ENCODE results near the gene NLRP7.
"Not testable (repeated sequence)": the region's sequence is repeated elsewhere in the genome, so short reads cannot be mapped to it uniquely, and the experiment has no call there.

The NLRP7 gene

DNA sequence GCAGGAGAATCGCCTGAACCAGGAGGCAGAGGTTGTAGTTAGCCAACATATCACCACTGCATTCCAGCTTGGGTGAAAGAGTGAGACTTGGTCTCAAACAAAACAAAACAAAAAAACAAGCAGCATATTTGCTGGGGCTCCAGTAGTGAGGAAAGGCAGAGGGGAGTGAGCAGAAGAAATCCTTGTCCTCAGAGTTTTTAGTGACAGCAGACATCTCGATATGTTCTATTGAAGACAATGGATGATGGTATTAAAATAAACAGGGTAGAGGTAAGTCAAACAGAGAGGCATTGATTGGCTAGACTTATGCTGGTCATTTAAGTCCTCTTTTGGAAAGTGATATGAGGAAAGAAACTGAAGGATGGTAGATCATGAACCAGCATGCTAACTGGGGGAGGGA is 19.0 kb downstream of the NLRP7 start:
- no peak overlapping the region for H3K4me3 ChIP-seq (ENCODE audit: low read depth, low read length)
- TF ChIP-seq, protein P1, sequence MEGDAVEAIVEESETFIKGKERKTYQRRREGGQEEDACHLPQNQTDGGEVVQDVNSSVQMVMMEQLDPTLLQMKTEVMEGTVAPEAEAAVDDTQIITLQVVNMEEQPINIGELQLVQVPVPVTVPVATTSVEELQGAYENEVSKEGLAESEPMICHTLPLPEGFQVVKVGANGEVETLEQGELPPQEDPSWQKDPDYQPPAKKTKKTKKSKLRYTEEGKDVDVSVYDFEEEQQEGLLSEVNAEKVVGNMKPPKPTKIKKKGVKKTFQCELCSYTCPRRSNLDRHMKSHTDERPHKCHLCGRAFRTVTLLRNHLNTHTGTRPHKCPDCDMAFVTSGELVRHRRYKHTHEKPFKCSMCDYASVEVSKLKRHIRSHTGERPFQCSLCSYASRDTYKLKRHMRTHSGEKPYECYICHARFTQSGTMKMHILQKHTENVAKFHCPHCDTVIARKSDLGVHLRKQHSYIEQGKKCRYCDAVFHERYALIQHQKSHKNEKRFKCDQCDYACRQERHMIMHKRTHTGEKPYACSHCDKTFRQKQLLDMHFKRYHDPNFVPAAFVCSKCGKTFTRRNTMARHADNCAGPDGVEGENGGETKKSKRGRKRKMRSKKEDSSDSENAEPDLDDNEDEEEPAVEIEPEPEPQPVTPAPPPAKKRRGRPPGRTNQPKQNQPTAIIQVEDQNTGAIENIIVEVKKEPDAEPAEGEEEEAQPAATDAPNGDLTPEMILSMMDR (conservative IDR thresholded peaks at IDR 0.05; ENCODE audit: low read depth, low read length), result no peak

DNA sequence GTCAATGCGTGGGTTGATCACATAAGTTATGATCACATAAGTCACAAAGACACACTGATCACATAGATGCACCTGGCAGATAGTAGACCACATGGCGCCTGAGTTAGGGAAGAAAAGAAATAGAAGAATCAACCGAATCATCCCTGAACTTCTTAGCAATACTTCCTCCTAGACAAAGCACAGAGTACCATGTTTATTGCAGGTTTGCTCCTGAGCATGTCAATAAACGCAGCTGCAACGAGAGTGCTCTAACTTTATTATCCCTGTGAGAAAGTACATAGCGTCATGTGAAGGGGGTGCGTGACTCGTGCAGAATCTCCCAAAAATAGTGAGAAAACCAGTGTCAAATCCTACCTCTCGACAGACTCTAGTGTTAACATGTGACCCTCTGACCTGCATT is 24.1 kb downstream of the NLRP7 start:
- DNase-seq (ENCODE audit: low read depth), result no peak
- TF ChIP-seq, protein P1 (conservative IDR thresholded peaks at IDR 0.05; ENCODE audit: low read depth, low read length), result no peak
- no peak overlapping the region for H3K4me3 ChIP-seq (ENCODE audit: low read depth, low read length)

More for the DNA sequence above, 19.0 kb downstream of the NLRP7 start:
- peak; percentile 1 for DNase-seq (ENCODE audit: low read depth)

- no peak for DNase-seq (ENCODE audit: low read depth)
- H3K4me3 ChIP-seq (ENCODE audit: low read depth, low read length), result no peak overlapping the region
- TF ChIP-seq, protein P1 (conservative IDR thresholded peaks at IDR 0.05; ENCODE audit: low read depth, low read length), result no peak
Measured at GRCh38 chr19:54921082-54921481, 26.2 kb downstream of the NLRP7 start.

GRCh38 chr19:54919646-54920563 is 27.4 kb downstream of the NLRP7 start:
- DNase-seq (ENCODE audit: low read depth); H3K4me3 ChIP-seq (ENCODE audit: low read depth, low read length): not testable (repeated sequence)

DNA sequence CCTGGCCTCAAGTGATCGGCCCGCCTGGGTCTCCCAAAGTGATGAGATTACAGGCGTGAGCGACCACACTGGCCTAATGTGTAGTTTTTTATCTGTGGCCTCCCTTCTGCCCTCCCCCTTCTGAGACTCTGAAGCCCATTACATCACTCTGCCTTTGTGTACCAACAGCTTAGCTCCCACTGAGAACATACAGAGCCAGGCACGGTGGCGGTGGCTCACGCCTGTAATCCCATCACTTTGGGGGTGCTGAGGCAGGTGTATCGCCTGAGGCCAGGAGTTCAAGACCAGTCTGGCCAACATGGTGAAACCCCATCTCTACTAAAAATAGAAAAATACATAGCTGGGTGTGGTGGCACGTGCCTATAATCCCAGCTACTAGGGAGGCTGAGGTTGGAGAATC is 28.8 kb downstream of the NLRP7 start:
- DNase-seq (ENCODE audit: low read depth), result no peak
- TF ChIP-seq, protein P1 (conservative IDR thresholded peaks at IDR 0.05; ENCODE audit: low read depth, low read length), result no peak
- no peak overlapping the region for H3K4me3 ChIP-seq (ENCODE audit: low read depth, low read length)

DNA sequence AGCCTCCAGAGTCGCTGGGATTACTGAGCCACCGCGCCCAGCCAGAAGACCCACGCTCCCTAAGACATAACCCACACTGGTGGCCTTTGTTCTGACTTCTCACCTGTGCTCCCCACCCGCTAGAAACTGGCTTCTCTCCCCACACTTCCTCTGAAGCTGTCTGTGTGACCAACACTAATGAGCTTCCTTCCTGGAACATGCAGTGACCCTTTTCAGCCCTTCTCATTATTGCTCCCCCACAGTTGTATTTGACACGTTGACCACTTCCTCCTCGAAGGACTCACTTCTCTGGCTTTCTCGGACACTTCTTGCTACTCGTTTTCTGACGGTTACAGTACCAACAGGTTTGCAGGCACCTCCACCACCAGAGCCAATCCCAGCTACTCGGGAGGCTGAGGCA is 30.5 kb downstream of the NLRP7 start:
- TF ChIP-seq, protein P1 (conservative IDR thresholded peaks at IDR 0.05; ENCODE audit: low read depth, low read length), result no peak
- no peak for DNase-seq (ENCODE audit: low read depth)
- no peak overlapping the region for H3K4me3 ChIP-seq (ENCODE audit: low read depth, low read length)

DNA sequence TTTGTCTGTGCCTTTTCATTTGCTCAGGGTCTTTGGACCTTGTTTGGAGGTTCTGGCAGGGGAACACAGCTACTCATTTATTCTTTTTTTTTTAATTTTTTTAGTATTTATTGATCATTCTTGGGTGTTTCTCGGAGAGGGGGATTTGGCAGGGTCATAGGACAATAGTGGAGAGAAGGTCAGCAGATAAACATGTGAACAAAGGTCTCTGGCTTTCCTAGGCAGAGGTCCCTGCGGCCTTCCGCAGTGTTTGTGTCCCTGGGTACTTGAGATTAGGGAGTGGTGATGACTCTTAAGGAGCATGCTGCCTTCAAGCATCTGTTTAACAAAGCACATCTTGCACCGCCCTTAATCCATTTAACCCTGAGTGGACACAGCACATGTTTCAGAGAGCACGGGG is 39.4 kb downstream of the NLRP7 start:
- not testable (repeated sequence) for DNase-seq (ENCODE audit: low read depth); H3K4me3 ChIP-seq (ENCODE audit: low read depth, low read length)

DNA sequence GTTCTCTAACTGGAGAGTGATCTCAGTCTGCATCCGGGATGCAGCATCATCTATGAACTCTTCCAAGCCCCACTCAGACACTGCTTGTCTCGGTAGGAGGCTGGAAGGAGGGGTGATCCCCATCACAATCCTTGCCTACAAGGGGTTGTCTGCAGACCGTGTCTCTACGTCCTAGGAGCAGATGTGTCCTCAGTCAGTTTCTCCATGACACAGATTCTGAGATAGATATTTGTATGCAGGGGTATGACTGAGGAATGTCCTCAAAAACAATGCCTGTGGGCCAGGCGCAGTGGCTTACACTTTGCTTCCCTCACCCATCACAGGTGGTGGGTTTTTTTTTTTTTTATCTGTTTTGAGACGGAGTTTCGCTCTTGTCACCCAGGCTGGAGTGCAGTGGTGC is 40.5 kb downstream of the NLRP7 start:
- no peak for DNase-seq (ENCODE audit: low read depth)
- H3K4me3 ChIP-seq (ENCODE audit: low read depth, low read length), result no peak overlapping the region

More for the DNA sequence above, 40.5 kb downstream of the NLRP7 start:
- TF ChIP-seq, protein P1 (conservative IDR thresholded peaks at IDR 0.05; ENCODE audit: low read depth, low read length), result no peak

Measured in choroid plexus epithelial cell (primary cell).